Right atrium auricular region (tissue), 2 donors: ENCODE measurements around the gene CLTB. TPM values are rescaled to one million over a fixed set of nuclear protein-coding genes. Genes with fewer than 3 reads are reported as not detected.

Experiments
- DNase-seq: peaks from one replicate; pipeline ENCODE4 v3.0.0-alpha.2; 2019; ENCODE audit warnings: low spot score
- H3K27ac ChIP-seq, 2 donors: fragments of 200-600 bp; sonication (generic); 1 replicate in 1 of 2; 2 replicates in 1 of 2; pipeline ENCODE4 v1.5.1; 2016 to 2019
- H3K27me3 ChIP-seq, 2 donors: fragments of 200-600 bp; sonication (generic); one replicate each; pipeline versions ENCODE4 v1.5.1 to v1.6.0; 2017 to 2019
- H3K36me3 ChIP-seq: fragments of 200-600 bp; sonication (generic); one replicate; pipeline ENCODE4 v1.5.1; 2016
- H3K4me1 ChIP-seq, 2 donors: fragments of 200-600 bp; sonication (generic); one replicate each; pipeline versions ENCODE4 v1.5.1 to v1.6.0; 2017 to 2019
- H3K4me3 ChIP-seq, 2 donors: fragments of 200-600 bp; sonication (generic); 1 replicate in 1 of 2; 2 replicates in 1 of 2; pipeline ENCODE4 v1.5.1; 2017 to 2019; ENCODE audit warnings: mild to moderate bottlenecking in 1 of 2, moderate library complexity in 1 of 2
- H3K9me3 ChIP-seq, 2 donors: fragments of 200-600 bp; sonication (generic); one replicate each; pipeline ENCODE4 v1.5.1; 2019
- total RNA-seq, 2 donors: library from RNA; depleted of rRNA; stranded (reverse); fragments of >200 nt; gene quantifications; one replicate each; pipeline ENCODE4 v1.1.0, GENCODE V29; 2016
- TF ChIP-seq, protein P1 (sequence below), 2 donors: fragments of 200-600 bp; sonication (generic); IDR thresholded peaks; one replicate each; pipeline ENCODE4 v1.5.1; 2019; ENCODE audit warnings: antibody characterized with exemption in 2 of 2

The CLTB gene
- total RNA-seq, 2 donors from 2014 or later, result 241 to 341 TPM

DNA sequence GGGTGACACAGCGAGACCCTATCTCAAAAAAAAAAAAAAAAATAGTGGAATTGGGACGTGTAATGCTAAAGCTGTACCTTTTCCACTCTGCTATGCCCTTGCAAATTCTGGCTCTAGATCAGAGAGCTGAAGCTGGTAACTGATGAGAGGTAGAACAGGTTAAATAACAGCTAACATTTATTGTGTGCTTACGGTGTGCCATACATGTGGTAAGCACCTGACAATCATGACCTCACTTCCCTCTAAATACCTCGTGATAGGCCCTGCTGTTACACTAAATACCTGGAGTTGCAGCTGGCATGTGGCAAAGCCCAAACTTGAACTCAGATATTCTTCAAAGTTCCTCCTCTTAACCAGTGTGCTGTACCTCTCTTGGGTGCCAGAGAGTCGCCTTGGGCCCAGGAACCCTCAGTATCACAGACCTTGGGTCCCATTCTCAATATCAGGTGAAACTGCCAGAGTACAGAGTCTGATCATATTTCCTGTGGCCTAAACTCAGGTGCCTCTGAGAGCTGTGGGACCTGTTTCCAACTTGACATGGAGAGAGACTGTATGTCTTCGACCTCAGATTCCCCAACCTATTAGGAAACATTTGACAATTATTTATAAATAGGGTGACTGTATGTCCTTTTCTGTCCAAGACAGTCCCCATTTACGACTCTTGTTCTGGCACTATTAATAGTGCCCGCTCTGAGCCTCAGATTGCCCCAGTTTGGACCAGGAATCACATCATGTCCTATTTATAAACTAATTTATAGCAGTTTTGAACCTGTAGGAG is 46.2 kb downstream of the CLTB start:
- Histone ChIP-seq H3K27ac (peak overlapping the region; percentile 63 to 87), H3K27me3 (no peaks in the 10 kb centered on the region), H3K4me3 (no peak overlapping the region), H3K4me1 (peaks cover 0 to 42% of the 10 kb centered on the region in 2 donors), H3K9me3 (no peaks in the 10 kb centered on the region), H3K36me3 (peaks cover 17% of the 10 kb centered on the region)
- DNase-seq, result no peak
- TF ChIP-seq, protein P1, sequence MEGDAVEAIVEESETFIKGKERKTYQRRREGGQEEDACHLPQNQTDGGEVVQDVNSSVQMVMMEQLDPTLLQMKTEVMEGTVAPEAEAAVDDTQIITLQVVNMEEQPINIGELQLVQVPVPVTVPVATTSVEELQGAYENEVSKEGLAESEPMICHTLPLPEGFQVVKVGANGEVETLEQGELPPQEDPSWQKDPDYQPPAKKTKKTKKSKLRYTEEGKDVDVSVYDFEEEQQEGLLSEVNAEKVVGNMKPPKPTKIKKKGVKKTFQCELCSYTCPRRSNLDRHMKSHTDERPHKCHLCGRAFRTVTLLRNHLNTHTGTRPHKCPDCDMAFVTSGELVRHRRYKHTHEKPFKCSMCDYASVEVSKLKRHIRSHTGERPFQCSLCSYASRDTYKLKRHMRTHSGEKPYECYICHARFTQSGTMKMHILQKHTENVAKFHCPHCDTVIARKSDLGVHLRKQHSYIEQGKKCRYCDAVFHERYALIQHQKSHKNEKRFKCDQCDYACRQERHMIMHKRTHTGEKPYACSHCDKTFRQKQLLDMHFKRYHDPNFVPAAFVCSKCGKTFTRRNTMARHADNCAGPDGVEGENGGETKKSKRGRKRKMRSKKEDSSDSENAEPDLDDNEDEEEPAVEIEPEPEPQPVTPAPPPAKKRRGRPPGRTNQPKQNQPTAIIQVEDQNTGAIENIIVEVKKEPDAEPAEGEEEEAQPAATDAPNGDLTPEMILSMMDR (IDR thresholded peaks at IDR 0.05), result no peak

DNA sequence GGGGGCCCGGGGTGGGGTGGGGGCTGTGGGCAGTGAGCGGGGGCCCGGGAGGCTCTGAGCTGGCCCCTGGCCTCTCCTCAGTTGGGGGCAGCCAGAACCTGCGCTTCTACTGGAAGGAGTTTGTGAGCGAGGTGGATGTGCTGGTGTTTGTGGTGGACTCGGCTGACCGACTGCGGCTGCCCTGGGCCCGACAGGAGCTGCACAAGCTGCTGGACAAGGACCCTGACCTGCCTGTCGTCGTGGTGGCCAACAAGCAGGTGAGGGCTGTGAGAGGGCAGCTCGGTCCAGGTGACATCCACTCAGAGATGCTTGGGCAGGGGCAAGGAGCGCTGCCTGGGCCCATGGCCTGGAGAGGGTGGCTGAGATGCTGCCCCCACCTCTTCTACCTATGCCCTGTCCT is 47.6 kb downstream of the CLTB start:
- TF ChIP-seq, protein P1 (IDR thresholded peaks at IDR 0.05), result no peak
- H3K27ac ChIP-seq, result no peak overlapping the region
- DNase-seq, result no peak
- H3K4me1 ChIP-seq, result peaks cover 0 to 47% of the 10 kb centered on the region in 2 donors
- no peak overlapping the region for H3K4me3 ChIP-seq
- H3K9me3 ChIP-seq, result no peaks in the 10 kb centered on the region
- peaks cover 17% of the 10 kb centered on the region for H3K36me3 ChIP-seq
- H3K27me3 ChIP-seq, result no peaks in the 10 kb centered on the region

DNA sequence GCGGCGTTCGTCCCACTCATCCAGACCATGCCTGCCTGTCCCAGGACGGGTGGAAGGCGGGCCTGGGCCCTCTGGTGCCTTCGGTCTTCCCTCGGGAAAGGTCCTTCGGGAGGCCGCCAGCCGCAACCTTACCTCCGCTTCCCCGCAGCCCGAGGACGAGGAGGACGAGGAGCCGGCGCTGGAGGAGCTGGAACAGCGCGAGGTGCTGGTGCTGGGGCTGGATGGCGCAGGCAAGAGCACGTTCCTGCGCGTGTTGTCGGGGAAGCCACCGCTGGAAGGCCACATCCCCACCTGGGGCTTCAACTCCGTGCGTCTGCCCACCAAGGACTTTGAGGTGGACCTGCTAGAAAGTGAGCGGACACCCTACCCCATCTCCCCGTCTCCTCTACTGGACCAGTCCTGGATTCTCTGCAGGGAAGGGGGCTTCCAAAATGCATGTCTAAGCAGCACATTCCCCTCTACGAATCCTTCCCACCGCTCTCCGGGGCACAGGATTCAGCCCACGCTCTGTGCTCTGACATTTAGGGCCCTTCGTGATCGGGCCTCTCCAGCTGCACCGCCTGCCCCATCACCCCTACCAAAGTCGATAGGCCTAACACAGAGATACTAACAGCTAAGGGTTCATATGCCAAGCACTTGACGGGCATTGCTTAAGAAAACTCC is 50.0 kb downstream of the CLTB start:
- Histone ChIP-seq H3K9me3 (no peaks in the 10 kb centered on the region), H3K4me1 (peaks cover 0 to 31% of the 10 kb centered on the region in 2 donors), H3K27me3 (no peaks in the 10 kb centered on the region), H3K4me3 (peak overlapping the region; percentile 60 to 71), H3K27ac (peak overlapping the region; percentile 75 to 88), H3K36me3 (peaks cover 17% of the 10 kb centered on the region)
- DNase-seq, result no peak
- TF ChIP-seq, protein P1 (IDR thresholded peaks at IDR 0.05), result no peak

DNA sequence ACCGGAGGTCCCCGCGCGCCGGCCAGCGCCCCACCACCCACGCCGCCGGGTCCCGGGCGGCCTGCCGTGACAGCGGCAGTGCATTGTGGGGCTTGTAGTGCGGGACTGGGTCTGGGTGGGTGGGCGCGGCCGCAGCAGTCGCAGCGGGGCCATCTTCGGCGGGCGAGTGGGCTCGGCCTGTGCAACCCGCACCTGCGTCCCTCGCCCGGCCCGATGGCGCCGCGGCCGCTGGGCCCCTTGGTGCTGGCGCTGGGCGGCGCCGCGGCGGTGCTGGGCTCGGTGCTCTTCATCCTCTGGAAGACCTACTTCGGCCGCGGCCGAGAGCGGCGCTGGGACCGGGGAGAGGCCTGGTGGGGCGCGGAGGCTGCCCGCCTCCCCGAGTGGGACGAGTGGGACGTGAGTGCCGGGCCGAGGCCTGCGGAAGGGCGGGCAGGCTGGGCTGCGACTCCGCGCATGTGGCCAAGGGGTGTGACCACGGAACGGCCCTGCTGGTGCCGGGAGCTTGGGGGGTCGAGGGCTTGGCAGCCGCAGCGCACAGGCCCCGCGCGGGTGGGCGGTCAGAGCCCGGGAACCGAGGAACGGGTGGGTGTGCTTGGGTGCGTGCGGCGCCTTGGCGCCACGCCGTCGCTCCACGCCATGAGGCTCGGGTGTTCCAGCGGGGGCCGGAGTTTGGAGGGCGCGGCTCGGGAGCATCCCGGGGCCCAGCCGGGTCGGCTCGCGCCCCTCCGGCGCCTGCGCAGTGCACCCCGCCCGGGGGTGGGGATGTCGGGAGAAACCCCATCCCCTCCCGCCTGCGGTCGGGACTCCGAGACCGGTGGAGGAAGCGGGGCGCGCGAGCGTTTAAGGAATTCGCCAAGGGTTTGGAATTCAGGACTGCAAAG is 50.7 kb downstream of the CLTB start, which contains the start of gene ARL10:
Gene ARL10, plus strand, starts transcription at position 137 of the 881 bp plus-strand sequence. Its CDS starts 77 bp downstream, at position 214.
- no peak for DNase-seq
- Histone ChIP-seq H3K4me3 (peak within 1 kb of the TSS; percentile 60 to 71), H3K27ac (peak within 1 kb of the TSS; percentile 75 to 88), H3K4me1 (peaks cover 0 to 35% of the 10 kb centered on the region in 2 donors), H3K27me3 (no peaks in the 10 kb centered on the region), H3K9me3 (no peaks in the 10 kb centered on the region), H3K36me3 (peaks cover 17% of the 10 kb centered on the region)
- TF ChIP-seq, protein P1 (IDR thresholded peaks at IDR 0.05), result no peak

DNA sequence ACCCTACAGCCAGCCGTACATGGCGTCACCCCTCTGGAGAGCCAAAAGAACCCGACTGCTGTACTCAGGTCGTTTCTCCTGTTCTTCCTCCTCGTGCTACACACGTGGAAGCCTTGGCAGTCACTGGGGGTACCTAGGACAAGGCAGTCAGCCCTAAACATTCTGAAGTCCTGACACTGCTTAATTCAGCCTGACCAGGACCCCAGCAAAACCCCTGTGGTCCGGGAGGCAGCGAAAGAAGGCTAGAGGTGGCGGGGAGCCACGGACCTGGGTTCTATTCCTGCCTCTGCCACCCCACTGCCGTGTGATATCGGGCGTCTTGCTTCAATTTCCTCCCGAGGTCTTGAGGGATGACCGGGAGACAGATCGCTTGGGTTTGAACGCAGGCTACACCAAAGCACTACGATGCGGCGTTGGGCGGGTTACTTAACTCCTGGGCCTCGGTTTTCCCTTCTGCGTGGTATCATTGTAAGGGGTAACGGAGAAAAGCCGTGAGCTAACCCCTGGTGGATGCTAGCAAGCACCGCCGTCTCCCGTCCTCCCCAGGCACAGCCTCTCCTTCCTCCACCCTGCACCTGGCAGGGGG is 51.5 kb downstream of the CLTB start:
- Histone ChIP-seq H3K4me1 (peaks cover 0 to 35% of the 10 kb centered on the region in 2 donors), H3K27ac (peak overlapping the region; percentile 75 to 88), H3K4me3 (peak overlapping the region; percentile 60 to 71), H3K9me3 (no peaks in the 10 kb centered on the region), H3K27me3 (no peaks in the 10 kb centered on the region), H3K36me3 (peaks cover 17% of the 10 kb centered on the region)
- TF ChIP-seq, protein P1 (IDR thresholded peaks at IDR 0.05), result no peak
- DNase-seq, result no peak
